ENCODE measurements around the gene PCSK1N. TPM values are rescaled to one million over a fixed set of nuclear protein-coding genes. Genes with fewer than 3 reads are reported as not detected.

The PCSK1N gene
- total and polyA plus RNA-seq, 2 donors (not counting 3 experiments of a cell fraction or from before 2014, with no cell fraction given): 0.44 TPM; not detected in 1

DNA sequence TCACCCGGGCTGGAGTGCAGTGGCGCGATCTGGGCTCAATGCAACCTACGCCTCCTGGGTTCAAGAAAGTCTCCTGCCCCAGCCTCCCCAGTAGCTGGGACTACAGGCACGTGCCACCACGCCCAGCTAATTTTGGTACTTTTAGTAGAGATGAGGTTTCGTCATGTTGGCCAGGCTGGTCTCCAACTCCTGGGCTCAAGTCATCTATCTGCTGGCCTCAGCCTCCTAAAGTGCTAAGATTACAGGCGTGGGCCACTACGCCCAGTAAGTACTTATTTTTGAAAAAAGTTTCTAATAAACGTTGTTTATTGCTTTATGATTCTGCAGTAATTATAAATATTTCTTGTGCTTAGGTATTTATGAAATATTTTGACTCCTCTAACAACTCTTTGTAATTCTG is 4.3 kb upstream of the PCSK1N start:
- Histone ChIP-seq H3K9ac (replicated peaks; ENCODE audit: extremely low read depth, insufficient read depth, low read length) (no peak overlapping the region), H3K4me1 (ENCODE audit: control insufficient read depth, extremely low read depth, insufficient read depth, low read length) (no peaks in the 10 kb centered on the region), H3K36me3 (ENCODE audit: control insufficient read depth in 2 of 2, extremely low read depth in 1 of 2, insufficient read depth in 2 of 2, low read length in 2 of 2) (no peaks in the 10 kb centered on the region), H3K4me3 (replicated peaks in 1 of 3; ENCODE audit: insufficient read depth in 1 of 3, low read depth in 1 of 3, low read length in 3 of 3) (no peak overlapping the region), H3K9me3 (replicated peaks; ENCODE audit: control insufficient read depth, insufficient read depth, low read length) (no peaks in the 10 kb centered on the region), H3K9me1 (replicated peaks; ENCODE audit: control insufficient read depth, extremely low read depth, insufficient read depth, low read length) (no peaks in the 10 kb centered on the region), H3K27me3 (ENCODE audit: control insufficient read depth in 2 of 2, insufficient read depth in 2 of 2, low read length in 2 of 2) (peaks cover 9 to 11% of the 10 kb centered on the region in 2 experiments), H3K79me2 (ENCODE audit: control insufficient read depth, insufficient read depth, low read length) (no peaks in the 10 kb centered on the region), H2AFZ (ENCODE audit: low read depth, low read length) (no peak overlapping the region), H4K20me1 (replicated peaks; ENCODE audit: control insufficient read depth, extremely low read depth, insufficient read depth, low read length) (no peaks in the 10 kb centered on the region), H3K27ac (ENCODE audit: insufficient read depth, low read depth, low read length) (no peak overlapping the region), H3K4me2 (ENCODE audit: insufficient read depth, low read length) (no peak overlapping the region)
- CTCF ChIA-PET: no interaction called here
- intact Hi-C loops (cut with micrococcal nuclease) (no loop called here), dilution Hi-C loops (cut with MboI; ENCODE audit: extremely low pct_ligation_motif_present, low sequenced_read_pairs) (no loop called here)
- POLR2A ChIA-PET: no interaction called here
- BruUV-seq (replicated peaks): no TSS peak
- FAIRE-seq (no peak), DNase-seq (ENCODE audit: low read depth, low spot score) (no peak)
- TF ChIP-seq GATA2 (IDR thresholded peaks at IDR 0.05; ENCODE audit: insufficient read depth, insufficient read length, low read depth, low read length) (no peak), MYC (IDR thresholded peaks at IDR 0.05; ENCODE audit: low read depth, low read length) (no peak), EZH2 (IDR thresholded peaks at IDR 0.05; ENCODE audit: borderline replicate concordance, low read depth, low read length, severe bottlenecking) (no peak), JUN (IDR thresholded peaks at IDR 0.05; ENCODE audit: borderline replicate concordance, insufficient read depth, insufficient read length, low read depth) (no peak), POLR2A (IDR thresholded peaks at IDR 0.05; ENCODE audit: low read depth, low read length) (no peak), FOS (IDR thresholded peaks at IDR 0.05; ENCODE audit: borderline replicate concordance, insufficient read depth, low read length) (no peak), POLR2AphosphoS5 (IDR thresholded peaks at IDR 0.05; ENCODE audit: insufficient read depth, low read depth, low read length) (no peak)
- TF ChIP-seq, protein P1, sequence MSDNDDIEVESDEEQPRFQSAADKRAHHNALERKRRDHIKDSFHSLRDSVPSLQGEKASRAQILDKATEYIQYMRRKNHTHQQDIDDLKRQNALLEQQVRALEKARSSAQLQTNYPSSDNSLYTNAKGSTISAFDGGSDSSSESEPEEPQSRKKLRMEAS (IDR thresholded peaks at IDR 0.05; ENCODE audit: insufficient read depth, insufficient read length): no peak
- TF ChIP-seq, protein P2, sequence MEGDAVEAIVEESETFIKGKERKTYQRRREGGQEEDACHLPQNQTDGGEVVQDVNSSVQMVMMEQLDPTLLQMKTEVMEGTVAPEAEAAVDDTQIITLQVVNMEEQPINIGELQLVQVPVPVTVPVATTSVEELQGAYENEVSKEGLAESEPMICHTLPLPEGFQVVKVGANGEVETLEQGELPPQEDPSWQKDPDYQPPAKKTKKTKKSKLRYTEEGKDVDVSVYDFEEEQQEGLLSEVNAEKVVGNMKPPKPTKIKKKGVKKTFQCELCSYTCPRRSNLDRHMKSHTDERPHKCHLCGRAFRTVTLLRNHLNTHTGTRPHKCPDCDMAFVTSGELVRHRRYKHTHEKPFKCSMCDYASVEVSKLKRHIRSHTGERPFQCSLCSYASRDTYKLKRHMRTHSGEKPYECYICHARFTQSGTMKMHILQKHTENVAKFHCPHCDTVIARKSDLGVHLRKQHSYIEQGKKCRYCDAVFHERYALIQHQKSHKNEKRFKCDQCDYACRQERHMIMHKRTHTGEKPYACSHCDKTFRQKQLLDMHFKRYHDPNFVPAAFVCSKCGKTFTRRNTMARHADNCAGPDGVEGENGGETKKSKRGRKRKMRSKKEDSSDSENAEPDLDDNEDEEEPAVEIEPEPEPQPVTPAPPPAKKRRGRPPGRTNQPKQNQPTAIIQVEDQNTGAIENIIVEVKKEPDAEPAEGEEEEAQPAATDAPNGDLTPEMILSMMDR (IDR thresholded peaks at IDR 0.05; ENCODE audit: extremely low read depth in 1 of 2, insufficient read depth in 1 of 2, low read depth in 1 of 2, low read length in 2 of 2): no peak

Data from endothelial cell of umbilical vein (primary cell).